HG03064 (cell line): Measurements from ENCODE around the gene GRAMD1A.
"Not testable (repeated sequence)": the region's sequence is repeated elsewhere in the genome, so short reads cannot be mapped to it uniquely, and the experiment has no call there.

Experiments used
- ATAC-seq: cut with Tn5 transposase; IDR thresholded peaks from one replicate; pipeline ENCODE4 v1.9.1; 2021; ENCODE audit warnings: low read depth; ENCODE audit not compliant: unreplicated experiment

The GRAMD1A gene

GRCh38 chr19:35049456-35049855 is 49.3 kb downstream of the GRAMD1A start:
- ATAC-seq: no peak

DNA sequence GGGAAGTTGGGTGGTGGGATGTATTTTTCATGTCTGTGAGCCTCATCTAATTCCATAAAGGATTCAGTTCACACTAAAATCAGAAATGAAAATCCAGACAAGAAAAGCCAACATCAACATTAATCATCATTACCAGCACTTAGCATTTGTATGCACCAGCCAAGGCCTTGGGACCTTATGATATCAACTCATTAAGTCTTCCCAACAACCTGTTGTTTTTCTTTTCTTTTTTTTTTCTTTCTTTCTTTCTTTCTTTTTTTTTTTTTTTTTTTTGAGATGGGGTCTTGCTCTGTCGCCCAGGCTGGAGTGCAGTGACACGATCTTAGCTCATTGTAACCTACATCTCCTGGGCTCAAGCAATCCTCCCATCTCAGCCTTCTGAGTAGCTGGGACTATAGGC is 50.5 kb downstream of the GRAMD1A start:
- ATAC-seq: not testable (repeated sequence)

GRCh38 chr19:35051268-35051667 is 51.1 kb downstream of the GRAMD1A start:
- ATAC-seq: not testable (repeated sequence)

DNA sequence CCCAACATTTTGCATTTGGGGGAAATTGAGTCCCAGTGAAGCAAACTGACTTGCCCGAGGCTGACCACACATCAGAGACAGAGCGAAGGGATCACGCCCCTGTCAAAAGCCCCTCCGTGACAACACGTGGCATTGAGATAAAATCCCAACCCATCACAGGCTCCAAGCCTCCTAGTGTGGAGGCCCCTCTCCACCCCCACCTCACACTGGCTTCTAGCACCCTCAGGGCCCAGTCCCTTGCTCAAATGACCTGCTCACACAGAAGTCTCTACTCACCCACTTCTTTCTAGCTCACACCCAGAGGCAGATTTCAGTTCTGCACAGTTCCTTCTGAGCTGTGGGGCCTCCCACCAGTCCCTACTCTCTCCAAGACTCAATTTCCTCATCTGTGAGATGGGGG is 51.7 kb downstream of the GRAMD1A start:
- no peak for ATAC-seq

- no peak for ATAC-seq
Measured at GRCh38 chr19:35052599-35053190, 52.6 kb downstream of the GRAMD1A start.

DNA sequence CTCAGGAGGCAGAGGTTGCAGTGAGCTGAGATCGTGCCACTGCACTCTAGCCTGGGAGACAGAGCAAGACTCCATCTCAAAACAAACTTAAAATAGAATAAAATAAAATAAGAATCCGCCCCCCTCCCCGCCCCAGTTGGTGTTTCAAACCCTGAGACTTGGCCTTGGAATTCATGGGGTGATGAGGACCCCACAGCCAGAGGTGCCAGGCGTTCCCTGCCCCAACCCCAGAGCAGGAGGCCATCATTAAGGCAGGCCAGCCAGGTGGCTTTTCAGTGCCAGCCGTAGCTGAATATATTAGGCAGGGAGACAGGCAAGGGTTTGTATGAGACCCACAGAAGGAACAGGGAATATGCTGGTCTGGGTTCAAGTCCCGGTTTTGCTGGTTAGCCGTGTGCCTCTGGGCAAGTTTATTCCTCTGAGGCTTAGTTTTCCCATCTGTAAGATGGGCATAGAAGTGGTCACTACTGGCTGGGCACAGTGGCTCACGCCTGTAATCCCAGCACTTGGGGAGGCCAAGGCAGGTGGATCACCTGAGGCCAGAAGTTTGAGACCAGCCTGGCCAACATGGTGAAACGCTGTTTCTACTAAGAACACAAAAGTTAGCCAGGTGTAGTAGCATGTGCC is 53.7 kb downstream of the GRAMD1A start:
- no peak for ATAC-seq

- ATAC-seq: no peak
Measured at GRCh38 chr19:35054626-35055025, 54.5 kb downstream of the GRAMD1A start.

DNA sequence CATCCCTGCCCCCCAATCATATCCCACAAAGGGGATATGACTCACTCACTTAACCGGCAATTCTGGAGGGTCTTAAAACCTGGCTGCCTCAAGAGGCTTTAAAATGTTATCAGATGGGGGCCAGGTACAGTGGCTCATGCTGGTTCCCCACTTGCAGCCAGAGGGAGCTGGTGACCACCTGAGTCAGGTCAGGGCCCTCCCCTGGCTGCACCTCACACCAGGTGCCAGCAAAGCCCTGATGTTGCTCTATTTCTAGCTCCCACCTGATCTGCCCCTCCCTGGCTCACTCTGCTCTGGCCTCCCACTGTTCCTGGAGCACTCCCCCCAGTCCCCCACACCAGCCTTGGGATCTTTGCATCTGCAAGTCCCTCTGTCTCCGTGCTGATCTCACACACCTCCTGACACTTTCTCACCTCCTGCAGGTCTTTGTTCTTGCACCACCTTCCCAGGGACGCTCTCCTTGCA is 55.6 kb downstream of the GRAMD1A start:
- ATAC-seq: no peak

GRCh38 chr19:35056513-35057063 is 56.5 kb downstream of the GRAMD1A start:
- ATAC-seq: no peak

GRCh38 chr19:35058370-35058769 is 58.2 kb downstream of the GRAMD1A start:
- no peak for ATAC-seq

GRCh38 chr19:35059006-35059798 is 59.1 kb downstream of the GRAMD1A start:
- ATAC-seq: no peak

DNA sequence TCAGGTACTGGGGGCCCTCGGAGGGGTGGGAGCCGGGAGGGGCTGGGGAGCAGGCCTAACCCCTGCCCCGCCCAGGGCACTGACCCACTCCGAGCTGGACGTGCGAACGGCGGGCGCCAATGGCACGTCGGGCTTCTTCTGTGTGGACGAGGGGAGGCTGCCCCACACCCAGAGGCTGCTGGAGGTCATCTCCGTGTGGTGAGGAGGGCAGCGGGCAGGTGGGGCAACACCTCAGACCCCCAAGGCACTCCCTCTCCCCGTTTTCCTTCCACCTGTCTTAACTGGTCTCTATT is 59.6 kb downstream of the GRAMD1A start:
- no peak for ATAC-seq

GRCh38 chr19:35060160-35060855 is 60.2 kb downstream of the GRAMD1A start:
- ATAC-seq: no peak

GRCh38 chr19:35061583-35062373 is 61.7 kb downstream of the GRAMD1A start:
- ATAC-seq: no peak

DNA sequence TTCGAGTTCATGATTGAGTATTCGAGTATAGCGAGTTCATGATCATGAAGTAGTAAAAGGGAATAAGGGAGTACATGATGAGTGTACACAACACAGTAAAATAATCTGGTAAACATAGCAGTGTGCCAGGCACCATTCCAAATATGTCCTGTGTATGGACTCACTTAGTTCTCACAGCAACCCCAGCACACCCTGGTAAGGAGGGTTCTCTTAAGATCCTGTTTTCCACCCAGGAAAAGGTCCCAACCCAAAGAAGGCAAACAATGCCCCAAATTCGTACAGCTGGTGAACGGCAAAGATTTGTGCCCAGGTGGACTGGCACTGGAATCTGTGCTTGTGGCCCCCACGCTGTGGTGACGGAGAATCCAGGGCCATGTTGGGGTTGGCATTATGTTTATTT is 62.8 kb downstream of the GRAMD1A start:
- ATAC-seq: no peak

DNA sequence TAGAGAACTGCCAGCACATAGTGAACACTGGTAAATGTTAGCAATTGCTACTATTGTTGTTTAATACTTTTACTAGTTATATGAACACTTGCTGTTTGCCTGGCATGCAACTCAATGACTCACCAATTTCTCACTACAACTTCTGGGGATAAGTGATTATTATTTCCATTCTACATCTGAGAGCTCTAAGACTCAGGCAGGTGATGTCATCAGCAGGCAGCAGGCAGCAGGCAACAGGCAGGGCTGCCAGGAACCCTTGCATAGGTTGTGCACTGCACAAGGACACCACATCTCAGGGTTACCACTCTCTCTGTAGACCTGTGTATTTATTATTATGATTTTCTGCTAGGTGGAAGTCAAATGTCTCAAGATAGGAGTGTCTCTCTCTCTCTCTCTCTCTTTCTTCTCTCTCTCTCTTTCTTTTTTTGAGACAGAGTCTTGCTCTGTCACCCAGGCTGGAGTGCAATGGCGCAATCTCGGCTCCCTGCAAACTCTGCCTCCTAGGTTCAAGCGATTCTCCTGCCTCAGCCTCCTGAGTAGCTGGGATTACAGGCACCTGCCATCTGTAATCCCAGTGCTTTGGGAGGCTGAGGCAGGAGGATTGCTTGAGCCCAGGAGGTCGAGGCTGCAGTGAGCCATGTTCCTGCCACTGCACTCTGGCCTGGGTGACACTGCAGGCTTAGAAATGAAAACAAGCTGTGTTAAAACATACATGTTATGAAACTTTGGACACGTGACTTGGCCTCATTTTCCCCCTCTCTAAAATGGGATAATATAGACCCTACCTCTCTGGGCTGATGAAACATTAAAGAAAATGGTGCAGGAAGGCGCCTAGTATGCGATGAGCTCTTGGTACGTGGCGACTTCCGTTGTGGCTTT is 64.1 kb downstream of the GRAMD1A start:
- no peak for ATAC-seq

- ATAC-seq: no peak
Measured at GRCh38 chr19:35065574-35065973, 65.5 kb downstream of the GRAMD1A start.

DNA sequence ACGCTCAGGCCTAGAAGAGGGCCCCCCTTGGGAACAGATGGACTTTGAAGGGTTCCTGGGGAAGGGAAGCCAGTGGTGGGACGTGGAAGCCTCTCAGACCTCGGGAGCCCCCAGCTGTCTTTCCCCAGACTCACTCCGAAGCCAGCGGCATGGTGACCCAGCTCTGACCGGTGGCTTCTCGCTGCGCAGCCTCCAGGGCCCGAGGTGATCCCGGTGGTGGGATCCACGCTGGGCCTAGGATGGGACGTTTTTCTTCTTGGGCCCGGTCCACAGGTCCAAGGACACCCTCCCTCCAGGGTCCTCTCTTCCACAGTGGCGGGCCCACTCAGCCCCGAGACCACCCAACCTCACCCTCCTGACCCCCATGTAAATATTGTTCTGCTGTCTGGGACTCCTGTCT is 66.0 kb downstream of the GRAMD1A start:
- ATAC-seq: no peak
